ENCODE results near the gene SLMAP. TPM values are rescaled to one million over a fixed set of nuclear protein-coding genes. Genes with fewer than 3 reads are reported as not detected.

Gene SLMAP
- total and polyA plus RNA-seq, 2 of the 13 experiments (the other 11 are each of a cell fraction or from before 2014, with no cell fraction given), result 24.0 to 48.3 TPM

GRCh38 chr3:57961177-57961827 is 205.2 kb downstream of the SLMAP start (continued):
- TF ChIP-seq MYPOP (CRISPR knock-in tag; IDR thresholded peaks at IDR 0.05) (no peak; the same call in 1 of the 2 replicates), ARNT (IDR thresholded peaks at IDR 0.05) (no peak), ASH2L (IDR thresholded peaks at IDR 0.05; ENCODE audit: insufficient read length, low read depth, low read length) (peak; percentile 55), CBX1 (IDR thresholded peaks at IDR 0.05; ENCODE audit: low read depth) (no peak), JUN (CRISPR knock-in tag; IDR thresholded peaks at IDR 0.05) (peak; percentile 87), ZNF17 (CRISPR knock-in tag; IDR thresholded peaks at IDR 0.05) (no peak), ELF1 (CRISPR knock-in tag; IDR thresholded peaks at IDR 0.05) (peak; percentile 43), ZNF747 (CRISPR knock-in tag; IDR thresholded peaks at IDR 0.05; ENCODE audit: borderline replicate concordance) (peak; percentile 75; the same call in 1 of the 2 replicates), ERF (CRISPR knock-in tag; IDR thresholded peaks at IDR 0.05) (peak; percentile 87; the same call in 1 of the 2 replicates), TARDBP (CRISPR knock-in tag; IDR thresholded peaks at IDR 0.05) (peak; percentile 83), MATR3 (CRISPR knock-in tag; IDR thresholded peaks at IDR 0.05) (no peak), YEATS4 (CRISPR knock-in tag; IDR thresholded peaks at IDR 0.05; ENCODE audit: borderline replicate concordance) (peak; percentile 42; the same call in 1 of the 2 replicates), KDM2A (CRISPR knock-in tag; IDR thresholded peaks at IDR 0.05; ENCODE audit: borderline replicate concordance, low read depth) (peak; percentile 57)
- TF ChIP-seq, protein P1, sequence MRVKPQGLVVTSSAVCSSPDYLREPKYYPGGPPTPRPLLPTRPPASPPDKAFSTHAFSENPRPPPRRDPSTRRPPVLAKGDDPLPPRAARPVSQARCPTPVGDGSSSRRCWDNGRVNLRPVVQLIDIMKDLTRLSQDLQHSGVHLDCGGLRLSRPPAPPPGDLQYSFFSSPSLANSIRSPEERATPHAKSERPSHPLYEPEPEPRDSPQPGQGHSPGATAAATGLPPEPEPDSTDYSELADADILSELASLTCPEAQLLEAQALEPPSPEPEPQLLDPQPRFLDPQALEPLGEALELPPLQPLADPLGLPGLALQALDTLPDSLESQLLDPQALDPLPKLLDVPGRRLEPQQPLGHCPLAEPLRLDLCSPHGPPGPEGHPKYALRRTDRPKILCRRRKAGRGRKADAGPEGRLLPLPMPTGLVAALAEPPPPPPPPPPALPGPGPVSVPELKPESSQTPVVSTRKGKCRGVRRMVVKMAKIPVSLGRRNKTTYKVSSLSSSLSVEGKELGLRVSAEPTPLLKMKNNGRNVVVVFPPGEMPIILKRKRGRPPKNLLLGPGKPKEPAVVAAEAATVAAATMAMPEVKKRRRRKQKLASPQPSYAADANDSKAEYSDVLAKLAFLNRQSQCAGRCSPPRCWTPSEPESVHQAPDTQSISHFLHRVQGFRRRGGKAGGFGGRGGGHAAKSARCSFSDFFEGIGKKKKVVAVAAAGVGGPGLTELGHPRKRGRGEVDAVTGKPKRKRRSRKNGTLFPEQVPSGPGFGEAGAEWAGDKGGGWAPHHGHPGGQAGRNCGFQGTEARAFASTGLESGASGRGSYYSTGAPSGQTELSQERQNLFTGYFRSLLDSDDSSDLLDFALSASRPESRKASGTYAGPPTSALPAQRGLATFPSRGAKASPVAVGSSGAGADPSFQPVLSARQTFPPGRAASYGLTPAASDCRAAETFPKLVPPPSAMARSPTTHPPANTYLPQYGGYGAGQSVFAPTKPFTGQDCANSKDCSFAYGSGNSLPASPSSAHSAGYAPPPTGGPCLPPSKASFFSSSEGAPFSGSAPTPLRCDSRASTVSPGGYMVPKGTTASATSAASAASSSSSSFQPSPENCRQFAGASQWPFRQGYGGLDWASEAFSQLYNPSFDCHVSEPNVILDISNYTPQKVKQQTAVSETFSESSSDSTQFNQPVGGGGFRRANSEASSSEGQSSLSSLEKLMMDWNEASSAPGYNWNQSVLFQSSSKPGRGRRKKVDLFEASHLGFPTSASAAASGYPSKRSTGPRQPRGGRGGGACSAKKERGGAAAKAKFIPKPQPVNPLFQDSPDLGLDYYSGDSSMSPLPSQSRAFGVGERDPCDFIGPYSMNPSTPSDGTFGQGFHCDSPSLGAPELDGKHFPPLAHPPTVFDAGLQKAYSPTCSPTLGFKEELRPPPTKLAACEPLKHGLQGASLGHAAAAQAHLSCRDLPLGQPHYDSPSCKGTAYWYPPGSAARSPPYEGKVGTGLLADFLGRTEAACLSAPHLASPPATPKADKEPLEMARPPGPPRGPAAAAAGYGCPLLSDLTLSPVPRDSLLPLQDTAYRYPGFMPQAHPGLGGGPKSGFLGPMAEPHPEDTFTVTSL (CRISPR knock-in tag; IDR thresholded peaks at IDR 0.05; ENCODE audit: borderline replicate concordance), result peak; percentile 83; the same call in 1 of the 2 replicates
- TF ChIP-seq, protein P2, sequence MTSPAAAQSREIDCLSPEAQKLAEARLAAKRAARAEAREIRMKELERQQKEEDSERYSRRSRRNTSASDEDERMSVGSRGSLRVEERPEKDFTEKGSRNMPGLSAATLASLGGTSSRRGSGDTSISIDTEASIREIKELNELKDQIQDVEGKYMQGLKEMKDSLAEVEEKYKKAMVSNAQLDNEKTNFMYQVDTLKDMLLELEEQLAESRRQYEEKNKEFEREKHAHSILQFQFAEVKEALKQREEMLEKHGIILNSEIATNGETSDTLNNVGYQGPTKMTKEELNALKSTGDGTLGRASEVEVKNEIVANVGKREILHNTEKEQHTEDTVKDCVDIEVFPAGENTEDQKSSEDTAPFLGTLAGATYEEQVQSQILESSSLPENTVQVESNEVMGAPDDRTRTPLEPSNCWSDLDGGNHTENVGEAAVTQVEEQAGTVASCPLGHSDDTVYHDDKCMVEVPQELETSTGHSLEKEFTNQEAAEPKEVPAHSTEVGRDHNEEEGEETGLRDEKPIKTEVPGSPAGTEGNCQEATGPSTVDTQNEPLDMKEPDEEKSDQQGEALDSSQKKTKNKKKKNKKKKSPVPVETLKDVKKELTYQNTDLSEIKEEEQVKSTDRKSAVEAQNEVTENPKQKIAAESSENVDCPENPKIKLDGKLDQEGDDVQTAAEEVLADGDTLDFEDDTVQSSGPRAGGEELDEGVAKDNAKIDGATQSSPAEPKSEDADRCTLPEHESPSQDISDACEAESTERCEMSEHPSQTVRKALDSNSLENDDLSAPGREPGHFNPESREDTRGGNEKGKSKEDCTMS (CRISPR knock-in tag; conservative IDR thresholded peaks at IDR 0.05), result no peak
- TF ChIP-seq, protein P3, sequence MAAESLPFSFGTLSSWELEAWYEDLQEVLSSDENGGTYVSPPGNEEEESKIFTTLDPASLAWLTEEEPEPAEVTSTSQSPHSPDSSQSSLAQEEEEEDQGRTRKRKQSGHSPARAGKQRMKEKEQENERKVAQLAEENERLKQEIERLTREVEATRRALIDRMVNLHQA (CRISPR knock-in tag; IDR thresholded peaks at IDR 0.05), result no peak
- TF ChIP-seq, protein P4, sequence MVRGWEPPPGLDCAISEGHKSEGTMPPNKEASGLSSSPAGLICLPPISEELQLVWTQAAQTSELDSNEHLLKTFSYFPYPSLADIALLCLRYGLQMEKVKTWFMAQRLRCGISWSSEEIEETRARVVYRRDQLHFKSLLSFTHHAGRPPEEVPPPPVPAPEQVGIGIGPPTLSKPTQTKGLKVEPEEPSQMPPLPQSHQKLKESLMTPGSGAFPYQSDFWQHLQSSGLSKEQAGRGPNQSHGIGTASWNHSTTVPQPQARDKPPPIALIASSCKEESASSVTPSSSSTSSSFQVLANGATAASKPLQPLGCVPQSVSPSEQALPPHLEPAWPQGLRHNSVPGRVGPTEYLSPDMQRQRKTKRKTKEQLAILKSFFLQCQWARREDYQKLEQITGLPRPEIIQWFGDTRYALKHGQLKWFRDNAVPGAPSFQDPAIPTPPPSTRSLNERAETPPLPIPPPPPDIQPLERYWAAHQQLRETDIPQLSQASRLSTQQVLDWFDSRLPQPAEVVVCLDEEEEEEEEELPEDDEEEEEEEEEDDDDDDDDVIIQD (CRISPR knock-in tag; IDR thresholded peaks at IDR 0.05; ENCODE audit: low read depth), result peak; percentile 77
